CD4-positive, CD25-positive, alpha-beta regulatory T cell (primary cell): Measurements from ENCODE around the gene CELSR2. TPM values are rescaled to one million over a fixed set of nuclear protein-coding genes. Genes with fewer than 3 reads are reported as not detected.

Source experiments
- ATAC-seq, 2 donors: fragments of 150-1000 bp; cut with Tn5 transposase; one replicate each; pipeline ENCODE4 v1.10.0; 2021; ENCODE audit warnings: low read depth in 2 of 2, moderate number of reproducible peaks in 2 of 2, moderate library complexity in 1 of 2
- DNase-seq, 3 donors: peaks; one replicate each; pipeline versions ENCODE4 v3.0.0 to v3.0.0-alpha.2; 2012 to 2022; ENCODE audit warnings: mixed read lengths in 1 of 3
- H3K27ac ChIP-seq: one replicate; pipeline ENCODE4 v1.7.0; 2013; ENCODE audit warnings: mild to moderate bottlenecking, low read length; ENCODE audit not compliant: insufficient read depth, poor library complexity, severe bottlenecking
- H3K27me3 ChIP-seq: one replicate; pipeline ENCODE4 v1.7.0; 2013; ENCODE audit warnings: low read length; ENCODE audit not compliant: control insufficient read depth, insufficient read depth
- H3K36me3 ChIP-seq: one replicate; pipeline ENCODE4 v1.7.0; 2013; ENCODE audit warnings: mild to moderate bottlenecking, low read length, moderate library complexity; ENCODE audit not compliant: control insufficient read depth, insufficient read depth
- H3K4me1 ChIP-seq: 2 replicates; pipeline ENCODE4 v1.7.0; 2013; ENCODE audit warnings: mild to moderate bottlenecking, low read length; ENCODE audit not compliant: insufficient read depth, control insufficient read depth, poor library complexity, severe bottlenecking
- H3K4me3 ChIP-seq: one replicate; pipeline ENCODE4 v1.7.0; 2013; ENCODE audit warnings: low read depth, mild to moderate bottlenecking, low read length, moderate library complexity
- H3K9me3 ChIP-seq, 2 experiments: 1 replicate in 1 of 2; 2 replicates in 1 of 2; pipeline ENCODE4 v1.7.0; 2013; ENCODE audit warnings: low read length in 2 of 2, mild to moderate bottlenecking in 1 of 2, moderate library complexity in 1 of 2; ENCODE audit not compliant: control insufficient read depth in 2 of 2
- H3K27ac Mint-ChIP-seq, 3 donors: one replicate each; pipeline ENCODE4 v1.8.0; 2020 to 2022; ENCODE audit warnings: mild to moderate bottlenecking in 3 of 3, mixed read lengths in 3 of 3, moderate library complexity in 2 of 3
- H3K27me3 Mint-ChIP-seq: one replicate; pipeline ENCODE4 v1.8.0; 2022; ENCODE audit warnings: mild to moderate bottlenecking, mixed read lengths
- H3K36me3 Mint-ChIP-seq: one replicate; pipeline ENCODE4 v1.8.0; 2020; ENCODE audit warnings: mixed read lengths
- H3K4me1 Mint-ChIP-seq, 4 donors: one replicate each; pipeline ENCODE4 v1.8.0; 2020 to 2022; ENCODE audit warnings: mixed read lengths in 4 of 4, mild to moderate bottlenecking in 1 of 4
- H3K4me3 Mint-ChIP-seq, 4 donors: one replicate each; pipeline ENCODE4 v1.8.0; 2020 to 2022; ENCODE audit warnings: mild to moderate bottlenecking in 4 of 4, mixed read lengths in 4 of 4, moderate library complexity in 3 of 4
- H3K9me3 Mint-ChIP-seq, 7 donors: one replicate each; pipeline ENCODE4 v1.8.0; 2020 to 2022; ENCODE audit warnings: mixed read lengths in 7 of 7, mild to moderate bottlenecking in 3 of 7, moderate library complexity in 2 of 7
- polyA plus RNA-seq, 4 donors: library from polyadenylated mRNA; unstranded; fragments of 300-500 nt; fragmentation: Illumina TruSeq; gene quantifications; one replicate each; pipeline ENCODE4 v1.2.3, GENCODE V29; 2021
- total RNA-seq: library from RNA; stranded (reverse); gene quantifications from one replicate; pipeline ENCODE4 v1.2.3, GENCODE V29; 2022

The CELSR2 gene
- total and polyA plus RNA-seq, 5 donors from 2014 or later, result 0.02 to 2.5 (median 0.14) TPM

DNA sequence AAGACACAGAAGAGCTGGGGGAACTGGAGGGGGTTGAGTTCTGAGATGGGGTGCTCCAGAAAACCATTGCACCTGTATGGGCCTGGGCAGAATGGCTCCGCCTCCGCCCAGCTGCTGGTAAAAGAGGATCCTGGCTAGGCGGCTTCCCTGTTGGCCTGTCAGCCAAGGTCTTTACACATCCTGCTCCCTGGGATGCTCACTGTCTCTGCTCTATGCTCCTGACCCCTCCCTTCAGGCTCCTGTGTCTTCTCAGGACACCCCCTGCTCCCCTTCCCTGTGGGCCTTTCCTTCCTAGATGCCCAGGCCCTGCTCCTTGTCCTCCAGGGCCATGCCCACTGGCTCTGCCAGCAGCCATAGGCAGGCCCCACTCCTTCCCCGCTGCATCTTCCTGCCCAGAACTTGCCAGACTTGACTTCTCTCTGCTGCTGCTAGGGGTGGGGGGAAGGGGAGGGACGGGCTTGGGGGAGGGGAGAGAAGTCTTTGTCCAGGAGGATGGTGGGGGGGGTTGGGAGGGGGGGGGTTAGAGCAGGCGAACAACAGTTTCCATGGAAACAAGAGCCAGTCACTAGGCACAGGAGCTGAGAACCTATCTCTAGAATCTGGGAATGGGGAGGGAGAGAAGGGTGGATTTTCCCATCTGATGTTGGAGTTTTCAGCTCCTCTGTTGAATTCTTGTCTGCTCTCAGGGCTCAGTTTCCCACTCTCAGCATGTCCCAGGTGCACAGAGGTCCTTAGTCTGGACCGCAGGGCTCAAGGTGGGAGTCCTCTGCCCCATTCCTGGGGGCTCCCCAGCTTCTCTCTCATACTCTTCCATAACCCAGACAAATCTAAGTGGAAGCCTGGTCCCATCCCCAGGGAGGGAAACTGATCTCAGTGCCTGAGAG is 10.6 kb downstream of the CELSR2 start:
- Histone ChIP-seq H3K27me3 (no peaks in the 10 kb centered on the region), H3K4me1 (no peaks in the 10 kb centered on the region), H3K4me3 (no peak overlapping the region), H3K9me3 (no peaks in the 10 kb centered on the region), H3K27ac (no peak overlapping the region), H3K36me3 (no peaks in the 10 kb centered on the region)
- no peak overlapping the region for H3K27ac Mint-ChIP-seq
- no peak overlapping the region for H3K4me3 Mint-ChIP-seq
- no peak for DNase-seq
- no peaks in the 10 kb centered on the region for H3K36me3 Mint-ChIP-seq
- no peak for ATAC-seq
- peaks cover 5% of the 10 kb centered on the region for H3K27me3 Mint-ChIP-seq
- peaks cover 0 to 6% (median 0%) of the 10 kb centered on the region in 4 donors for H3K4me1 Mint-ChIP-seq
- no peaks in the 10 kb centered on the region for H3K9me3 Mint-ChIP-seq

DNA sequence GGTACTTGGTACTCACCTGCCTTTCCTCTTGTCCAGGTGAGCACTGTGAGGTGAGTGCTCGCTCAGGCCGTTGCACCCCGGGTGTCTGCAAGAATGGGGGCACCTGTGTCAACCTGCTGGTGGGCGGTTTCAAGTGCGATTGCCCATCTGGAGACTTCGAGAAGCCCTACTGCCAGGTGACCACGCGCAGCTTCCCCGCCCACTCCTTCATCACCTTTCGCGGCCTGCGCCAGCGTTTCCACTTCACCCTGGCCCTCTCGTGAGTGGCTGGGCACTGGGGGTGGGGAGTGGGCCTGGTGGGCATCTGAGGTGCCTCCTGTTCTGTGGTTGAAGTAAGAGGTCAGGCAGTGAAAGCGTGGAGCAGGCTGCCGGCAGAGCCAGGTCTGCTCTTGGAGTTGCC is 11.7 kb downstream of the CELSR2 start:
- H3K4me1 ChIP-seq, result no peaks in the 10 kb centered on the region
- H3K27me3 ChIP-seq, result no peaks in the 10 kb centered on the region
- Mint-ChIP-seq H3K27me3 (no peaks in the 10 kb centered on the region), H3K4me3 (no peak overlapping the region), H3K9me3 (no peaks in the 10 kb centered on the region), H3K27ac (no peak overlapping the region), H3K4me1 (peaks cover 0 to 5% (median 0%) of the 10 kb centered on the region in 4 donors), H3K36me3 (no peaks in the 10 kb centered on the region)
- DNase-seq, result no peak
- no peak for ATAC-seq
- no peaks in the 10 kb centered on the region for H3K9me3 ChIP-seq
- H3K36me3 ChIP-seq, result no peaks in the 10 kb centered on the region
- H3K27ac ChIP-seq, result no peak overlapping the region
- H3K4me3 ChIP-seq, result no peak overlapping the region

- H3K9me3 Mint-ChIP-seq, result no peaks in the 10 kb centered on the region
- H3K4me3 Mint-ChIP-seq, result no peak overlapping the region
- peaks cover 0 to 3% (median 0%) of the 10 kb centered on the region in 4 donors for H3K4me1 Mint-ChIP-seq
- Histone ChIP-seq H3K27me3 (no peaks in the 10 kb centered on the region), H3K27ac (no peak overlapping the region), H3K36me3 (no peaks in the 10 kb centered on the region), H3K9me3 (no peaks in the 10 kb centered on the region), H3K4me1 (no peaks in the 10 kb centered on the region), H3K4me3 (no peak overlapping the region)
- ATAC-seq (no peak), DNase-seq (no peak)
- H3K36me3 Mint-ChIP-seq, result no peaks in the 10 kb centered on the region
- H3K27me3 Mint-ChIP-seq, result no peaks in the 10 kb centered on the region
- H3K27ac Mint-ChIP-seq, result no peak overlapping the region
Measured at GRCh38 chr1:109261578-109261977, 12.2 kb downstream of the CELSR2 start.

DNA sequence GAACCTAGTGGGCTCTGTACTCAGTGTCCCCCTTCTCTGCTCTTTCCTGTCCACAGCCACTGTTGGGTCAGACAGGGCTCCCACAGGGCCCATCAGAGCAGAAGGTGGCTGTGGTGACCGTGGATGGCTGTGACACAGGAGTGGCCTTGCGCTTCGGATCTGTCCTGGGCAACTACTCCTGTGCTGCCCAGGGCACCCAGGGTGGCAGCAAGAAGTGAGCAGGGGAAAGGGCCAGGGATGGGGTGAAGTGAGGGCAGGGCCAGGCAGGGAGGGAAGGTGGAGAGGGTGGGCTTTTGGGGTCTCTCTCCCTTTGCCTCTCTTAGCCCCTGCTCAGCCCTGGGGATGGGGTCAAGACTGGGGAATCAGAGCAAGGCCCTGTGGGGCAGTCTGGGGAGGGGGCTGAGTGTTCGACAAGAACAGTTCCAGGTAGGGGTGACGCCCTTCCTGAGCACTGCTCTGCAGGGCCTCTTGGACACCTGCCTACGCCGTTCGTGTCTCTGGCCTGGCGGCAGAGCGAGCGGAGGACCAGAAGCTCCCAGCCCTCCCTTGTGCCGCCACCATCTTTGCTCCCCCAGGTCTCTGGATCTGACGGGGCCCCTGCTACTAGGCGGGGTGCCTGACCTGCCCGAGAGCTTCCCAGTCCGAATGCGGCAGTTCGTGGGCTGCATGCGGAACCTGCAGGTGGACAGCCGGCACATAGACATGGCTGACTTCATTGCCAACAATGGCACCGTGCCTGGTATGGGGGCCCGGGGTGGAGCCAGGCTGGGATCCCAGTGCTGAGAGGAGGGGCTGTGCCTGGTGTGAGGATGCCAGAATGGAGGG is 13.1 kb downstream of the CELSR2 start:
- Histone ChIP-seq H3K4me3 (no peak overlapping the region), H3K36me3 (no peaks in the 10 kb centered on the region), H3K27me3 (no peaks in the 10 kb centered on the region), H3K27ac (no peak overlapping the region), H3K4me1 (no peaks in the 10 kb centered on the region), H3K9me3 (no peaks in the 10 kb centered on the region)
- H3K4me3 Mint-ChIP-seq, result no peak overlapping the region
- no peaks in the 10 kb centered on the region for H3K36me3 Mint-ChIP-seq
- H3K27me3 Mint-ChIP-seq, result no peaks in the 10 kb centered on the region
- DNase-seq (no peak), ATAC-seq (no peak)
- H3K9me3 Mint-ChIP-seq, result no peaks in the 10 kb centered on the region
- peaks cover 0 to 3% (median 0%) of the 10 kb centered on the region in 4 donors for H3K4me1 Mint-ChIP-seq
- no peak overlapping the region for H3K27ac Mint-ChIP-seq

- no peaks in the 10 kb centered on the region for H3K4me1 ChIP-seq
- H3K4me1 Mint-ChIP-seq, result peaks cover 0 to 3% (median 0%) of the 10 kb centered on the region in 4 donors
- ATAC-seq (peak in 1 of 2 donors; percentile 9), DNase-seq (no peak)
- H3K27me3 Mint-ChIP-seq, result no peaks in the 10 kb centered on the region
- no peaks in the 10 kb centered on the region for H3K9me3 ChIP-seq
- H3K36me3 ChIP-seq, result no peaks in the 10 kb centered on the region
- no peak overlapping the region for H3K4me3 ChIP-seq
- no peaks in the 10 kb centered on the region for H3K27me3 ChIP-seq
- H3K36me3 Mint-ChIP-seq, result no peaks in the 10 kb centered on the region
- H3K9me3 Mint-ChIP-seq, result no peaks in the 10 kb centered on the region
- no peak overlapping the region for H3K27ac Mint-ChIP-seq
- H3K4me3 Mint-ChIP-seq, result no peak overlapping the region
- H3K27ac ChIP-seq, result no peak overlapping the region
Measured at GRCh38 chr1:109263234-109263596, 13.9 kb downstream of the CELSR2 start.

GRCh38 chr1:109263597-109264378 is 14.4 kb downstream of the CELSR2 start:
- ATAC-seq (peak; percentile 81 to 84), DNase-seq (peak; percentile 57 to 73 (median 69))
- Histone ChIP-seq H3K4me3 (no peak overlapping the region), H3K27me3 (no peaks in the 10 kb centered on the region), H3K9me3 (no peaks in the 10 kb centered on the region), H3K4me1 (no peaks in the 10 kb centered on the region), H3K36me3 (no peaks in the 10 kb centered on the region), H3K27ac (no peak overlapping the region)
- Mint-ChIP-seq H3K36me3 (no peaks in the 10 kb centered on the region), H3K4me3 (no peak overlapping the region), H3K4me1 (peaks cover 0 to 3% (median 0%) of the 10 kb centered on the region in 4 donors), H3K27ac (no peak overlapping the region), H3K27me3 (no peaks in the 10 kb centered on the region), H3K9me3 (no peaks in the 10 kb centered on the region)

GRCh38 chr1:109264379-109264755 is 15.0 kb downstream of the CELSR2 start:
- peaks cover 0 to 3% (median 0%) of the 10 kb centered on the region in 4 donors for H3K4me1 Mint-ChIP-seq
- no peaks in the 10 kb centered on the region for H3K36me3 Mint-ChIP-seq
- H3K9me3 ChIP-seq, result no peaks in the 10 kb centered on the region
- no peaks in the 10 kb centered on the region for H3K27me3 ChIP-seq
- no peaks in the 10 kb centered on the region for H3K27me3 Mint-ChIP-seq
- DNase-seq, result no peak
- H3K36me3 ChIP-seq, result no peaks in the 10 kb centered on the region
- H3K4me3 ChIP-seq, result no peak overlapping the region
- H3K4me1 ChIP-seq, result no peaks in the 10 kb centered on the region
- no peak overlapping the region for H3K27ac Mint-ChIP-seq
- H3K27ac ChIP-seq, result no peak overlapping the region
- no peak overlapping the region for H3K4me3 Mint-ChIP-seq
- H3K9me3 Mint-ChIP-seq, result no peaks in the 10 kb centered on the region
- ATAC-seq, result no peak
